NCI-H1105 (cell line): Measurements from ENCODE around the gene SART3.

ENCODE experiments used
- DNase-seq: peaks from one replicate; lab custom pipeline; 2025; lab: John Stamatoyannopoulos, UW

Gene SART3, protein sequence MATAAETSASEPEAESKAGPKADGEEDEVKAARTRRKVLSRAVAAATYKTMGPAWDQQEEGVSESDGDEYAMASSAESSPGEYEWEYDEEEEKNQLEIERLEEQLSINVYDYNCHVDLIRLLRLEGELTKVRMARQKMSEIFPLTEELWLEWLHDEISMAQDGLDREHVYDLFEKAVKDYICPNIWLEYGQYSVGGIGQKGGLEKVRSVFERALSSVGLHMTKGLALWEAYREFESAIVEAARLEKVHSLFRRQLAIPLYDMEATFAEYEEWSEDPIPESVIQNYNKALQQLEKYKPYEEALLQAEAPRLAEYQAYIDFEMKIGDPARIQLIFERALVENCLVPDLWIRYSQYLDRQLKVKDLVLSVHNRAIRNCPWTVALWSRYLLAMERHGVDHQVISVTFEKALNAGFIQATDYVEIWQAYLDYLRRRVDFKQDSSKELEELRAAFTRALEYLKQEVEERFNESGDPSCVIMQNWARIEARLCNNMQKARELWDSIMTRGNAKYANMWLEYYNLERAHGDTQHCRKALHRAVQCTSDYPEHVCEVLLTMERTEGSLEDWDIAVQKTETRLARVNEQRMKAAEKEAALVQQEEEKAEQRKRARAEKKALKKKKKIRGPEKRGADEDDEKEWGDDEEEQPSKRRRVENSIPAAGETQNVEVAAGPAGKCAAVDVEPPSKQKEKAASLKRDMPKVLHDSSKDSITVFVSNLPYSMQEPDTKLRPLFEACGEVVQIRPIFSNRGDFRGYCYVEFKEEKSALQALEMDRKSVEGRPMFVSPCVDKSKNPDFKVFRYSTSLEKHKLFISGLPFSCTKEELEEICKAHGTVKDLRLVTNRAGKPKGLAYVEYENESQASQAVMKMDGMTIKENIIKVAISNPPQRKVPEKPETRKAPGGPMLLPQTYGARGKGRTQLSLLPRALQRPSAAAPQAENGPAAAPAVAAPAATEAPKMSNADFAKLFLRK

DNA sequence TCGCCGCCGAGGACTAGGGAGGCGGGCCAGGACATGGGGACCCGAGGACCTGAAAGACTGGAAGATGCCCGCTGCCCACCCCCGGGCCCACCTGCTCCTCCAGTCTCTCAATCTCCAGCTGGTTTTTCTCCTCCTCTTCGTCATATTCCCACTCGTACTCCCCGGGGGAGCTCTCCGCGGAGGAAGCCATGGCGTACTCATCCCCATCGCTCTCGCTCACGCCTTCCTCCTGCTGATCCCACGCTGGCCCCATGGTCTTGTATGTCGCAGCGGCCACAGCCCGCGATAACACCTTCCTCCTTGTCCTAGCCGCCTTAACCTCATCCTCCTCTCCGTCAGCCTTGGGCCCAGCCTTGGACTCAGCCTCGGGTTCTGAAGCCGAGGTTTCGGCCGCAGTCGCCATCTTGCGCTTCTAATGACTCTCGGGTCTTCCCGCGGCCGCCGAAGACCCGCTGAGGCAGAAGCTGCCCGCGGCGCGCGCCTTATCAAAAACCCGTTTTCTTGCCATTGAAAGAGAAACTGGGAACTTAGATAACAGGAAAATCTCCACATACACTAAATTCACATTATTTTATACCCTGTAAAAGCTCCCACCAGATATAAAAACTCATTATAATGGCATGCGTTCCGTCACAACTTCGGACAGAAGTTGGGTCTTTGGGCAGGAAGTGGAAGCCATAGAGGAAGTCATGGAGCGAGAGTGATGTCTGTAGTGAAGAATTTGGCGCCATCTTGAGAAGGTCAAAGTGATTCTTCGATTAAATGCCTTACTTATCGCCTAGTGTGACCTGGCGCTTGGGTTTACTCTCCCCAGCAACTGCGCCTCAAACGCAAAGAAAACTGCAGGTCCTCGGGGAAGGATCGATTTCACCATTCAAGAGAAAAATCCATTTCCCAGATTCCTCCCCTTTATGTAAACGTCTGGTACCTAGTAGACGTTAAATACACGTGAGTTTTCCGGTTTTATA, at the start of gene SART3:
Gene SART3, minus strand, starts transcription at position 422 of the 968 bp plus-strand sequence. Its CDS starts 19 bp downstream, at position 403.
- peak; percentile 80 for DNase-seq

DNA sequence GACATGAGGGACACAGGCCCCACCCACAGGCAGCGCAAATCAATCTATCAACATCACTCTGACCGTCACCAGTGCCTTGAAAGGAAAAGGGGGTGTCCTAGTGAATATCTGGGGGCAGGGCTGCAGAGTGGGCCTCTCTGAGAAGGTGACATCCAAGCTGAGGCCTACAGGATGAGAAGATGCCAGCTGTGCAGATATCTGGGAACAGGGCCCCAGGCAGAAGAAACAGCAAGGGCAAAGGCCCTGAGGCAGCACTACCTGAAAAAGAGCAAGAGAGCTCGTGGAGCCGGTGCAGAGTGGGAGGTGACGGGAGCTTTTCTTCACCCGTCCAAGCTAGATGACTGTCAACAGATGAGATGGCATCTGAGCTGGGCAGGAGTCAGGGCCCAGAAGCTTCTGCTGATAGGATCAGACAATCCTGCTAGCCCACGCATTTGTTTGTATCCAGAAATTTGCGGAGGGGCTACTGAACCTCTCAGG, 49.4 kb upstream of the SART3 start:
- DNase-seq = no peak

DNA sequence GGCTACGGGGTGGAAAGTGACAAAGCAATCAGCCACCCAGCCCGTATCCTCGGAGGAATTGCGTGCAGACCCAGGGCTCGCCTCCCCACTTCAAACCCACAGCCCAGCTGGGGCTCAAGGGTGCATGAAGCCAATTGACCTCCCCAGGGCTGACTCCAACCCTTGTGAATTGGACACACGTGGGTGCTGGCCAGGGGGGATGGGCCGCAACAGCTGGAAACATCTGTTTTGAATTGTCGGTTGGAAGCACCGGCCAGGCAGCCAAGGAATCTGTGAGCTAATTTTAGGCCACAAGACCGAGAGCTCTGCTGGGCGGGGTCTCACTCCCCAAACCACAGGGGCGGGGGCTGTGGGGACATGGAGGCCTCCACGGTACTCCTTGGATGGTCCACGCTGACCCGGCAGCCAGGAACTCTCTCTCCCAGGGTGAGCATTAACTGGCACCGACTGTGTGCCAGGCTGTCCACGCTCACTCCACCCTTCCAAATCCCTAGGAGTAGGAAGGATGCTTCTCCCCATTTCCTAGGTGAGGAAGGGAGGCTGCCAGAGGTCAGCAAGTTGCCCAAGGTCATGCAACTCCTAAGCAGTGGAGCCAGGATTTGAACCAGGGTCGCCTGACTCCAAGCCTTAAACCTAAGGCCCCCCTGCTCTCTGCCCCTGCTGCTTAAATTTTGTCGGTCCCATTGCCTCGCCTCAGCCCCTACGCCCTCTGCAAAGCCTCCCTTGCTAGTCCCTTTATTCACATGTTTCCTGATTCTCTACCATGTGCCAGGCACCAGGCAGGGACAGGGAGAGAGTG, 48.8 kb upstream of the SART3 start:
- DNase-seq = no peak

DNA sequence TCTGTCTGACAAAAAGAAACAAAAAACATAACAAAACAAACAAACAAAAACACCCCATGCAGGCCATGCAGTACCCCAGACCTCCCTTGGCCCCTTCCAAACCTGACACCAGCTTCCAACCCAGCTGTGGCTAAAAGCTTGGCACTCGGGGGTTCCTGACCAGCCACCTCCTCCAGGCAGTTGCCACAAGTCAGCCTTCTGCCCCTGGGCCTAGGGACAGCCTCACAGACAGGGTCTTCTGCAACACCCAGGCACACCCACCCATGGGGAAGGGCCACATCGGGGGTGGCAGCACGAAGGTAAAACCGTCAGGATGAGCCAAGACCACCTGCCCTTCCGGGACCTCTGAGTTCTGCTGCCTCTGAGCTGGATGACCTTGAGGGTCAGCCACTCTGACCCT, 47.6 kb upstream of the SART3 start:
- DNase-seq = no peak

DNA sequence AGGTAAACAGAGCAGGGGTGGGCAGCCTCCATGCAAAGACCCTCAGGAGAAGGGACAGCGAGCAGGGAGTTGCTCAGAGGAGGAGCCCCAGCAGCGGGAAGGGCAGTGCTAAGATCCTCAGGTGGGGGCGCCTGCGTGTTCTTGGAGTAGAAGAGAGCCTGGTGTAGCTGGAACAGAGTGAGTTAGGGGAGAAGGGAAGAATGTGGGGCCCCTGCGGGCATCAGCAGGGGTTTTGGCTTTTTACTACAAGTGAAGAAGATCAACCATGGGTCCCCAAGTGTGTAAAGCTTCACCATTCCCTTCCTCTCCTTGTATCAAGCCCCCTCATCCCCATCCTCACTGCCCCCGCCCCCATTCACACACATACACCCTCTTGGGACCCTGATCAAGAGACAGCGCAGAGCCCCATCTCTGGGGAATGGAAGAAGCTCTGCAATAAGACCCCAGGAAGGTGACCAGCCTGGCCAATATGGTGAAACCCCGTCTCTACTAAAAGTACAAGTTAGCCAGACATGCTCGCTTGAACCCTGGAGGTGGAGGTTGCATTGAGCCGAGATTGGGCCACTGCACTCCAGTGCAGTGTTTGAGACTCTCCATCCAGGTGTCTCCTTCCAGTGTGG, 47.1 kb upstream of the SART3 start:
- DNase-seq = no peak

DNA sequence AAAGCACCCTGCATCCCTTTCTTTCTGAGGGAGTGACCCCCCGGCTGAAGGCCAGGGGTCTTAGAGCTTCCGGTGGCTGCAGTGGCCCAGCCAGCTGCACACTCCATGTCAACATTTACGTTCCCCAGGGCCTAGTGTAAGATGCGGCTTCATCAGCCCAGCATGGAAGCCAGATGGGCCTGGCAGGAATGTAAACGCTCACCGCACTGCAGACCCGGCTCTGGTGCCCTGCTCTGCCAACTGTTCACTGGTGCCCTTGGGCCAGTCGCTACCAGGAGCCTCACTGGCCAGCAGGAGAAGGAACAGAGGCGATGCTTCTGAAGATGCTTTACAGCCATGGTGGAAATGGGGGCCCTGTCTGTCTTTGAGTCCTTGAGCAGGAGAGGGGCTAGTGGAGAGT, 45.5 kb upstream of the SART3 start:
- no peak for DNase-seq

DNA sequence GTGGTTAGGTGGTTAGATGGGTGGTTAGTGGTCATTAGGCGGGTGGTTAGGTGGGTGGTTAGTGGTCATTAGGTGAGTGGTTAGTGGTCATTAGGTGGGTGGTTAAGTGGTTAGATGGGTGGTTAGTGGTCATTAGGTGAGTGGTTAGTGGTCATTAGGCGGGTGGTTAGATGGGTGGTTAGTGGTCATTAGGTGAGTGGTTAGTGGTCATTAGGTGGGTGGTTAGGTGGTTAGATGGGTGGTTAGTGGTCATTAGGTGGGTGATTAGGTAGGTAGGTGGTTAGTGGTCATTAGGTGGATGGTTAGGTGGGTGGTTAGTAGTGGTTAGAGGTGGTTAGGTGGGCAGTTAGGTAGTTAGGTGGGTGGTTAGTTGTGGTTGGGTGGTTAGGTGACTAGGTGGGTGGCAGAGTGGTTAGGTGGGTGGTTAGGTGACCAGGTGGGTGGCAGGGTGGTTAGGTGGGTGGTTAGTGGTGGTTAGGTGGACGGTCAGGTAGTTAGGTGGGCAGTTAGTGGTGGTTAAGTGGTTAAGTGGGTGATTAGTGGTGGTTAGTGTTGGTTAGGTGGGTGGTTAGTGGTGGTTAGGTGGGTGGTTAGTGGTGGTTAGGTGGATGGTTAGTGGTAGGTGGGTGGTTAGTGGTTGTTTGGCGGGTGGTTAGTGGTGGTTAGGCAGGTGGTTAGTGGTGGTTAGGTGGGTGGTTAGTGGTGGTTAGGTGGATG, 44.9 kb upstream of the SART3 start:
- no peak for DNase-seq

DNA sequence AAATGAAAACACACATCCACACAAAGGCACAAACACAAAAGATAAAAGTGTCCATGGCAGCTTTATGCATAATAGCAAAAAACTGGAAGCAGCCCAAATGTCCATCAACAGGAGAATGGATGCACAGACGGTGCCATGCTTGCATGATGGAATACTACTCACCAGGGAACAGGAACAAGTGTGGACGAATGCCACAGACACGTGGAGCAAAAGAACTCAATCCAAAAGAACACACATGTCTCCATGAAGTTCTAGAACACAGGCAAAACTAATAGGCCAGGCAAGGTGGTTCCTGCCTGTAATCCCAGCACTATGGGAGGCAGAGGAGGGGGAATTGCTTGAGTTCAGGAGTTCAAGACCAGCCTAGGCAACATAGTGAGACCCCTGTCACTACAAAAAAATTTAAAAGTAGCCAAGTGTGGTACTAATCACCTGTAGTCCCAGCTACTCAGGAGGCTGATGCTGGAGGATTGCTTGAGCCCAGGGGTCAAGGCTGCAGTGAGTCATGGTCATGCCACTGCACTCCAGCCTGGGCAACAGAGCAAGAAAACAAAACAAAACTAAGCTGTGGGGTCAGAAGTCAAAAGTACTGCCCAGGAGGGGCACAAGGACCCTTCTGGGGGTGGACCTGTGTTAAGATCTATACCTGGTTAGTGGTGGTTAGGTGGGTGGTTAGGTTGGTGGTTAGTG, 44.2 kb upstream of the SART3 start:
- no peak for DNase-seq

DNA sequence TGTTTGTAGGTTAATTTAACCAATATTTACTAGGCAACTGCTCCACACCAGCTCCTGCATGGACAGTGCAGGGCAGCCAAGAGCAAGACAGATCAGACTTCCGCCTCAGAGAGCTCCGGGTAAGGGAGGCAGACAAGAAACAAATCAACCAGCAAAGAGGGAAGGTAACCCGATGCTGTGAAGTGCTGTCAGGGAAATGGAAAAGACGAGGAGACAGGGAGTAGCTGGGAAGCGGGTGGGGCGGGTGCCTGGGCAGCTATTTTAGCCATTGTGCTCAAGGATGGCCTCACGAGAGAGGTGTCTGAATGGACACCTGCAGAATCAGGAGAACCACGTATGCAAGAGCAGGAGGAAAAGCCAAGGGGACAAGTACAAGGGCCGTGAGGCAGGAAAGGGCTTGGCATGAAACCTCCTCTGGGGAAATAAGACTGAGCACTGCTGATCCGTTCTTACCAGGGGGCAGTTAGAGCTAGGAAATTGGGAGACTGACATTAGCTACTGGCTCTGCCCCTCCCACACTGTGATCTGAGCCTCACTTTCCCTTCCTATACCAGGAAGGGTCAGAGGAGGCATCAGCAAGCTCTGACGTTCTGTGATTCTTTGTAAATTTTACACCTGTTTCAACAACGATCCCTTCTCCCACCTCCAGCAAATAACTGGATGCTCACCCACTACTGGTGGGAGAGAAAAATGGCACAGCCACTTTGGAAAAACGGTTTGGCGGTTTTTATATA, 43.4 kb upstream of the SART3 start:
- no peak for DNase-seq

DNA sequence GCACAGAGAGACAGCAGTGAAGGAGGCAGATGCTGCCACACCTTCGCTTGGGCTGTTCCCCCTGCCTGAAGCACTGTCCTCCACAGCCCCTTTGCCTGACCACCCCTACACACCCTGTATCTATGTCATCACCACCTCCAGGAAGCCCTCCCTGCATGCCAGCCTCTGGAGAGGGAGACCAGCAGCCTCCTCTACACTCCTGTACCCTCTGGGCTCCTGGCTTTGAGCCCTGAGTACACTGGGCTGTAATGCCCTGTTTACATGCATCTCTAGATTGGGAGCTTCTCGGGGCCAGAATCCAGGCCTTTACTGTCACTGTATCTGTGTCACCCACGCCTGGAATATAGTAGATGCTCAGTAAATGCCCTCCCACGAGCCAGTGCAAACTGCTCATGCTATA, 42.8 kb upstream of the SART3 start:
- DNase-seq = no peak

DNA sequence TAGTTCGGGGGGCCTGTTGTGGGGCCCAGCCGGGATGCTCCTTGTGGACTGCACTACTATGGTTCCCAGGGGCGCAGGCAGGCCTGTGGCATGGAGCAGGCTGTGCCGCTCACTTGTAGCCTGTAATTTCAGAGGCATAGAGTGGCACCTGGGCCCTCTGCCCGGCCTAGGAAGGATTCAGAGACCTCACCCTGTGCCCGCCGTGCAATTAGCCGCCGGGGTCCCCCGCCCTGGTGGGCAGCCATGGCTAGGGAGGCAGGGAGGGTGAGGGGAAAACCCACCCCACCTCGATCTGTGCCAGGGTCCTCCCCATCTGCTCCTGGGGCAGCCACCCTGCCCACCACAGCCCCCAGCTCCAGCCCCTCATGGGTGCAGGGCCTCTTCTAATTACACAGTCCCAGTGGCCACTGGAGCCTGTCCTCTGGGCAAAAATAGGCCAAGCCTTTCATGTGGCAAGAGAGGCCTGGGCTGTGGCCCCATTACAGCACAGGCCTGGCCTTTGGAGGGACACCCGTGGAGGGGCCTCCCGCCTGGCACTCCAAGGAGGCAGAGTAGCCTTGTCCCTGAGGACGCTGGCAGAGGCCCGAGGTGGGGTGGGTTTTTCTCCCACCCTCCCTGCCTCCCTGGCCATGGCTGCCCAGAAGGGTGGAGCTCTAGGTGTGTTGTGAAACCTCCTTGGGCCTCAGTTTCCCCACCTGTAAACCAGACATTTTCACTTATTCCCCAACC, 42.2 kb upstream of the SART3 start:
- no peak for DNase-seq

DNA sequence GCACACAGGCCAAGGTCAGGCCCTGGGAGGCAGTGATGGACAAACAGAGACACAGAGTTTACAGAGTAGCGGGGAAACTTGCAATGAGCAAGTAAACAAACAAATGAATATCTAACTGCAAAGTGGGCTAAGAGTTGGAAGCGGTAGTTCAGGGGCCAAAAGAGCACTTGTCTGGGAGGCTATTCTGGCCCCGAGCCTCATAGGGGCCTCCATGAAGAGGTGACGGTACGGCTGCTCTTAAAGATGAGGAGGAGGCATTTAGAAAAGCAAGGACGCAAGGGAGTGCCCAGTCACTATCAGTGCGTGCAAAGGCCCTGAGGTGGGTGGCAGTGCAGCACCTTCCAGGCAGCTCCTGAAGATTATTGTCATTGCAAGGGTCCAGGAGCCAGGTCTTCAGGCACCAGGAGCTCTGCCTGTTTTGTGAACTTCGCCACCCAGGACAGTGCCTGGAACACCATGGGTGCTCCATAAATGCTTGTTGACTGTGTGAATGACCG, 41.3 kb upstream of the SART3 start:
- no peak for DNase-seq

DNA sequence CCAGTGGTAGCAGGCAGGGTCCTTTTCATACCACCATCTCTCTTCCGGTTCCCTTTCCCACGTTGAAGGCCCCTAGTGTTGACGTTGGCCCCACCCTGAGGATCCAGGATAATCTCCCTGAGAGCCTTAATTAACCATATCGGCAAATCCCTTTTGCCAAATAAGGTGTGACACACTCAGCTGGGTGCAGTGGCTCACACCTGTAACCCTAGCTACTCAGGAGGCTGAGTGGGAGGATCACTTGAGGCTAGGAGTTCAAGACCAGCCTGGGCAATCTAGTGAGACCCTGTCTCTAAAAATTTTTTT, 39.7 kb upstream of the SART3 start:
- no peak for DNase-seq

DNA sequence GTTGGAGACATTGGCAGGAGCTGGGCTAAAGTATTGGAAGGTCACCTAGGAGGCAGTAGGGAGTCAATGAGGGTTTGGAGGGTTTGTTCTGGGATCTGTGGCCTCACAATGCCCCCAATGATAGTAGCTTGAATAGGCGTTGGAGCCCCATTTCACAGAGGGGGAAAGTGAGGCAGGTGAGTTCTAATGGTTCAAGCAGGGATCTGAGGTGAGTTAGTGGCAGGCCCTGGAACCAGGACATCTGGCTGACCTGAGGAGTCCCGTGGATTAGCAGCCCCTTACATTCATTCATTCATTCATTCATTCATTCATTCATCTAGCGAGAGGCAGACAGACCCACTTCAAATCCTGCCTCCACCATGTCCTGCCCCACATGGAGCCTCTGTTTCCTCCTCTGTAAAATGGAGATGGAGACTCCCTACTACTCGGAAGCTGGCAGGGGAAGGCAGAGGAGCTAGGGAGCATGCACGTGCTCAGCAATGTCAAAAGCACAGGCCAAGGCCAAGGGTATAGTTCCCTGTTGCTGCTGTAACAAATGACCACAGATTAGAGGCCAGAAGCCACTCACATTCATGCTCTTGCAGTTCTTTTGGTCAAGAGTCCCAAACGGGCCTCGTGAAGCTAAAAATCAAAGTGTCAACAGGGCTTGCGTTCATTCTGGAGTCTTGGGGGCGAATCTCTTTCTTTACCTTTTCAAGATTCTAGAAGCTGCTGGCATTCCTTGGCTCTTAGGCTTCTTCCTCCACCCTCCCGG, 39.2 kb upstream of the SART3 start:
- no peak for DNase-seq

DNA sequence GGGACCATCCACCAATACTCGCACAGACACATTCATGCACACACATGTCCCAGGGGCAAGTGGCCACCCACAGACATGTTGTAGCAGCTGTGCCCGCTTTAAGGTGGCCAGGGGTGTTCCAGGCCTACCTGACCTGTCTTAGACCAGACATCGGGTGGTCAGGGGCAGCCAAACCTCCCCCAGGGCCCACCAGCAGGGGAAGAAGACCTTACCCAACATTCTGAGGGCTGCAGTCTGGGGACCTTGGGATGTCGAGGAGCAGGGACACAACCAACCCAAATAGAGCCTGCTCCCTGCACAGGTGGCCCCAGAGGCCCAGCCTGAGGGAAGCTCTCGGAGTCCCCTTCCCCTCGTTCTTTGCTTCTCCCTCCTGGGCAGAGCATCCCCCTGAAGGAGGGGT, 38.6 kb upstream of the SART3 start:
- DNase-seq = no peak

DNA sequence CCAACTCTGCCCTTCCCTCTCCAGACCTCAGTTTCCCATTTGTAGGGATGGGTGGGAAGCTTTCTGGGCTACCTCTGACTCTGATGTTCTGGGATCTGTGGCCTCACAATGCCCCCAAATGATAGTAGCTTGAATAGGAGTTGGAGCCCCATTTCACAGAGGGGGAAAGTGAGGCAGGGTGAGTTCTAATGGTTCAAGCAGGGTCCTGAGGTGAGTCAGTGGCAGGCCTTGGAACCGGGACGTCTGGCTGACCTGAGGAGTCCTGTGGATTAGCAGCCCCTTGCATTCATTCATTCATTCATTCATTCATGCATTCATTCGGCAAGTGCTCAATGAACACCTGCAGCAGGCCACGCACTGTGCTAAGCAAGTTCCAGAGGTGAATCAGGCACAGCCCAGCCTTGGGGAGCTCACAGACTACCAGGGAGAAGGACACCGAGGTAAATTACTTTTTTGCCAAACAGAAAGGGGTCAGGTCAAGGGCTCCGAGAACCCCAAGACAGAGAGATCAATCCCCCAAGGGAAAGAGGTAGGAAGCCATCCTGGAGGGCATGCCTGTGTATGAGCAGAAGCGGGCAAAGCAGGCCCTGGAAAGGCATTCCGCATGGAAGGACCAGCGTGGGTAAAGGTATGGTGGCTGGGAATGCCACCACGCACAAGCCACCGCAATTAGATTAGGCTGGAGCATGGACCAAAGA, 37.7 kb upstream of the SART3 start:
- no peak for DNase-seq
